HCEC 1CT (cell line): Measurements from ENCODE around the gene TBCC.
"Not testable (repeated sequence)": the region's sequence is repeated elsewhere in the genome, so short reads cannot be mapped to it uniquely, and the experiment has no call there.

Source experiments
- DNase-seq: peaks from one replicate; pipeline ENCODE4 v3.0.0-alpha.2; 2017

Gene TBCC

GRCh38 chr6:42745640-42746462, at the start of gene TBCC:
TBCC (minus strand) TSS chr6:42746103; CDS start chr6:42746073, 30 bp downstream.
- DNase-seq: peak; percentile 99

GRCh38 chr6:42795651-42796050, 49.7 kb upstream of the TBCC start:
- DNase-seq: no peak

GRCh38 chr6:42791706-42792320, 45.9 kb upstream of the TBCC start:
- DNase-seq: peak; percentile 12

GRCh38 chr6:42790549-42791181, 44.8 kb upstream of the TBCC start:
- DNase-seq: no peak

- DNase-seq: no peak
Observed at GRCh38 chr6:42788671-42789070, 42.8 kb upstream of the TBCC start.

GRCh38 chr6:42787063-42787472, 41.2 kb upstream of the TBCC start:
- no peak for DNase-seq

- DNase-seq: no peak
Observed at GRCh38 chr6:42786525-42786985, 40.7 kb upstream of the TBCC start.

- DNase-seq: no peak
Observed at GRCh38 chr6:42784717-42785498, 39.0 kb upstream of the TBCC start.

- DNase-seq: no peak
Observed at GRCh38 chr6:42783876-42784642, 38.2 kb upstream of the TBCC start.

- peak; percentile 65 for DNase-seq
Observed at GRCh38 chr6:42783177-42783875, 37.4 kb upstream of the TBCC start.

- peak; percentile 94 for DNase-seq
Observed at GRCh38 chr6:42782689-42783176, 36.8 kb upstream of the TBCC start.

GRCh38 chr6:42781796-42782688, 36.1 kb upstream of the TBCC start, which contains the start of gene BICRAL:
BICRAL (plus strand) TSS chr6:42782052; CDS start chr6:42822023, 39,971 bp downstream.
- DNase-seq: peak; percentile 76

- DNase-seq: no peak
Observed at GRCh38 chr6:42781546-42781795, 35.6 kb upstream of the TBCC start.

- DNase-seq: no peak
Observed at GRCh38 chr6:42779521-42779920, 33.6 kb upstream of the TBCC start.

GRCh38 chr6:42778122-42778521, 32.2 kb upstream of the TBCC start:
- DNase-seq: no peak

- DNase-seq: peak; percentile 57
Observed at GRCh38 chr6:42777126-42777822, 31.4 kb upstream of the TBCC start.

GRCh38 chr6:42774821-42775487, 29.1 kb upstream of the TBCC start:
- not testable (repeated sequence) for DNase-seq

- no peak for DNase-seq
Observed at GRCh38 chr6:42774201-42774600, 28.3 kb upstream of the TBCC start.

- no peak for DNase-seq
Observed at GRCh38 chr6:42771741-42772100, 25.8 kb upstream of the TBCC start.
